ENCODE data around the gene RC3H1.

DNA sequence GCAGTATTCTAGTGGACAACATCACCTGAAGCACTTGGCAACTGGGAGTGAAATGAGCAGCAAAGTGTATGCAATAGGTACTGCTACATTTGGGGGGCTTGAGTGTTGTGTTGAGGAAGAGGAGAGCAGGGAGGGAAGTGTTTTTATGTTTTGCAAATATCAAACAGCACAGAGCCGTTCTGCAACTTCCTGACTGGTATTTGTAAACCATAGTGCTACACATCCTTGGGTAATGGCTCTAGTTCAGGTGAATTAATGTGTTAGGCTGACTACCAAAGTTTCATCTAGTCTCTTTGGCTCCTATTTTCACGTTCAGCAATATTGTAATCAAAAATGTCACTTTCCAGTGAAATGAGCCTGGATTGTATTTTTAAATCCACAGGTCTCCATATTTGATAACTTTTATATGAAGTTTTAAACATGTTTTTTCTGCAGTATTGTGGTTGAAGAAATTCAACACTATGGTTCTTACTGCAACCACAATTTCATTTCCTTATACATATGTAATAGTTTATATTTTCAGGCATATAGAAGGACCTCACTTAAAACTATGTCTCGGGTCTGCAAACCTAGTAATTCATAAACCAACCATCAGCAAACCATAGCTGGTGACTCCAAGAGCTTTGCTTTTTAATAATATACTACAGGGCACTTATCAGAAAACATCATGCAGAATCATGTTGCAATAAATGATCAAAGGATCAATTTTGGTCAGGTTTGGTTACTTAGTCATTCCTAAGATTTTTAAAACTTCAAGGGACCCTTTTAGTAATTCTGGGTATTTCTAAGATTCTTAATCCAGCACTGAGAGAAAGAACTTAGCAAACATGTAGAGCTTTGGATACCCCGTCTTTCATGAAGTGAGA lies 135.2 kb downstream of the RC3H1 start:
- TF ChIP-seq RAD51 (IDR thresholded peaks at IDR 0.05; ENCODE audit: borderline replicate concordance, low read depth) (no peak), NFRKB (IDR thresholded peaks at IDR 0.05; ENCODE audit: low read depth) (no peak), EP300 (IDR thresholded peaks at IDR 0.05; ENCODE audit: low read length) (no peak), REST (IDR thresholded peaks at IDR 0.05; ENCODE audit: borderline replicate concordance) (no peak), REST (CRISPR knock-in tag; IDR thresholded peaks at IDR 0.05; ENCODE audit: low read depth) (no peak), CBFA2T2 (conservative IDR thresholded peaks at IDR 0.05) (no peak), NCOA1 (IDR thresholded peaks at IDR 0.05; ENCODE audit: low read depth) (no peak)

All from K562 (cell line).